Muscle of leg (tissue), 11 donors: ENCODE data around the gene CAV2. TPM values are rescaled to one million over a fixed set of nuclear protein-coding genes. Genes with fewer than 3 reads are reported as not detected.

Experiments used
- DNase-seq: peaks from one replicate; pipeline ENCODE4 v3.0.0; 2013
- H3K27ac ChIP-seq: one replicate; pipeline ENCODE4 v1.5.1; 2013; ENCODE audit warnings: mild to moderate bottlenecking, low read length, control low read depth
- H3K27me3 ChIP-seq: one replicate; pipeline ENCODE4 v1.6.1; 2013; ENCODE audit warnings: low read length; ENCODE audit not compliant: control insufficient read depth, insufficient read depth
- H3K36me3 ChIP-seq: one replicate; pipeline ENCODE4 v1.6.1; 2013; ENCODE audit warnings: low read length; ENCODE audit not compliant: control insufficient read depth, insufficient read depth
- H3K4me1 ChIP-seq: one replicate; pipeline ENCODE4 v1.6.1; 2013; ENCODE audit warnings: low read length; ENCODE audit not compliant: control insufficient read depth, insufficient read depth
- H3K4me3 ChIP-seq: one replicate; pipeline ENCODE4 v1.5.1; 2013; ENCODE audit warnings: low read length, control low read depth
- H3K9me3 ChIP-seq: replicated peaks from 2 replicates; pipeline ENCODE4 v1.6.1; 2013; ENCODE audit warnings: low read depth, low read length; ENCODE audit not compliant: control insufficient read depth
- WGBS: methylation state at CpG from one replicate; pipeline ENCODE4 v1.1.5; 2013; ENCODE audit warnings: missing lambda C conversion rate; ENCODE audit not compliant: insufficient coverage; 5-methylcytosine and 5-hydroxymethylcytosine counted together
- polyA plus RNA-seq, 8 donors: library from polyadenylated mRNA; unstranded; fragments of 120-200 nt; gene quantifications; one replicate each; pipeline versions ENCODE4 v1.2.1 to v1.2.3, GENCODE V29; 2013; ENCODE audit warnings: inconsistent platforms in 1 of 8, low replicate concordance in 1 of 8; ENCODE audit not compliant: insufficient read length in 8 of 8, insufficient read depth in 1 of 8
- total RNA-seq: library from RNA; stranded (reverse); fragments of 120-200 nt; gene quantifications from one replicate; pipeline ENCODE4 v1.2.4, GENCODE V29; 2013

CAV2 gene
- total and polyA plus RNA-seq, 9 donors = 33.6 to 50.3 (median 39.3) TPM

DNA sequence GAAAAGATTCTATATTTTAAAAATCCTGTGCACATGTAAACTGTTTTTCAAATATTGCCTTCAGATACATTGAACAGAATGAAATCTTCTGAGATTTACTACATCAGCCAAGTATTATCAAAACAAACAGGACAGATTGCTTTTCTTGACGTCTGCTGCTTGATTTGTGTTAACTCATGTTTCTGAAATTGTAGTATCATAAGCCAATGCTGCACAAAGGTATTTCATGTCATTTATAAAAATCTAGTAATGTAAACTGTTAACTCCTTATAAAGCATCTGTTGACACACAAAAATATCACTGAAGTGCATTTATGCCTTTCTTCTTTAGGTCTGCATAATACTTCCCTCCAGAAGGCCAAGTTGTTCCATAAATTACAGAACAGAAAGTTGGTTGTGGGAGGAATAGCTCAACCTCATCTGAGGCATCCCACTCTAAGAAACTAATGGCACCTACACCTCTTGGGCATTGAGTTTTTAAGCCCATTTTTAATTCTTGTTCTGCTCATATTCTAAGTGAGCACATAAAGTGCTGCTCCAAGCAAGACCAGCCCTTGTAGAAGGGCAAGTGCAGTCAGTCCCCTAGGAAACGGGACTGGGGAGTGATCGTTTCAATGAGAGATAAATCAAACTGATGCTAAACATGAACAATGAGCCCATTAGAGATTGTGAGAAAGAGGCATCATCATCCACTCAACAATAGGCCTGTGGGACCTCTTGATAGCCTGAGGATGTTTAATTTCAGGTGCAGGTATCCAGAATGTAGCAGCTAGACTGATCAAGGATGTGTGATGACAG, 53.8 kb downstream of the CAV2 start:
- Histone ChIP-seq H3K36me3 (peaks cover 5% of the 10 kb centered on the region), H3K27me3 (no peaks in the 10 kb centered on the region), H3K4me1 (peaks cover 5% of the 10 kb centered on the region), H3K27ac (no peak overlapping the region), H3K4me3 (no peak overlapping the region), H3K9me3 (no peaks in the 10 kb centered on the region)
- no CpG with 5 or more reads among the region's 3 CpGs for WGBS
- DNase-seq = no peak

DNA sequence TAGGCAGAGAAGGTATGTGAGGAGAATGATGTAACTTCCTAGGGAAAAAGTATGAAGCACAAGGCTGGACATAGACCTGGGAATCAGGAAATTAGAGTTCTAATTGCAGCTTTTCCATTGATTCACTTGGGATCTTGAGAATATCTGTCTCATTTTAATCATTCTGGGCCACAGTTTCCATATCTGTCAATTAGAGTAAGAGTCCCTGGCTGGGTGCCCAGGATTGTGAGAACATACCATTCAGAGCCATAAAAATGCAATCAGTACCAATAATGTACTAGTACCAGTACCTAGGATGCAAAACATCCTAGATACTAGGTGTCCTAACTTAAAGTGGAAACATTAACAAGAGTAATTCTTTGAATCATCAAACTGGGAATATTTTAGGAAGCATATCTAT, 54.9 kb downstream of the CAV2 start:
- Histone ChIP-seq H3K9me3 (no peaks in the 10 kb centered on the region), H3K27me3 (no peaks in the 10 kb centered on the region), H3K36me3 (peaks cover 5% of the 10 kb centered on the region), H3K4me1 (peaks cover 5% of the 10 kb centered on the region), H3K27ac (no peak overlapping the region), H3K4me3 (no peak overlapping the region)
- no peak for DNase-seq

DNA sequence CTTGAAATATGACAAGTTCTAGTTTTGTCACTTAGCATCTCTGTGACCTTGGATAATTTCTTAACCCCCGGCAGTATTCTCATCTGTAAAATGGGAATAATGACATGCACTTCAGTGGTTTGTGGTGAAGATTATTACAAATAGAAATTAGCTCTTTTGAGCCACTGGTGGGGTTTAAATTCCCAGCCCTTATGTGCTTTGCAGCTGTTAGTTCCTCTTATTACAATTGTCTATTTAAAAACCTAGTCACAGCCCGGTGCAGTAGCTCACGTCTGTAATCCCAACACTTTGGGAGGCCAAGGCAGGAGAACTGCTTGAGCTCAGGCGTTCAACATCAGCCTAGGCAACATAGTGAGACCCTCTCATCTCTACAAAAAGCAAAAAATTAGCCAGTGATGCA, 55.4 kb downstream of the CAV2 start:
- H3K36me3 ChIP-seq = peaks cover 5% of the 10 kb centered on the region
- H3K4me1 ChIP-seq = peaks cover 5% of the 10 kb centered on the region
- DNase-seq = no peak
- no peak overlapping the region for H3K27ac ChIP-seq
- 40% methylated on average over 2 of the region's 4 CpGs for WGBS
- H3K4me3 ChIP-seq = no peak overlapping the region
- no peaks in the 10 kb centered on the region for H3K9me3 ChIP-seq
- no peaks in the 10 kb centered on the region for H3K27me3 ChIP-seq

DNA sequence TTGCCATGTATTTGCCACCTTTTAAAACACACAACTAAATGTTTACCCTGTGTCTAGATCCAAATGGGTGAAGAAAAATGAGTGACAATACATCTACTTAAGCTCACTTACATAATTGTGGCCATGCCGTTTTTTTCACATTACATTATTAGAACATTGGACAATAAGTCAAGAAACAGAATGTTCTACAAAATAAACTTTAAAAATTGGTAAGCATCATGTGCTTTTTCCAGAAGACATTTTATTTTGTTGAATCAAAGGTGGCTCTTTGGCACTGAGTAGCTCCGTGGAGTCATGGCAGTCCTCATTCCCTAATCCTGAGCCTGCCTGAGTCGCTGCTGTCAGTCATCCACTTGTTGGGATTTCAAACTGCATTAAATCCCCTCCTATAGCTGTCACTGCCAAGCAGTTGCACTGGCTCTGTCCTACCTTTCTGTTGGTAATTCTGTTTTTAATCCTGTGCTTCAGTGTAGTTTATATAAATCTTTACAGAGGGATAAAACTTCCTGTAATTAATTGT, 57.6 kb downstream of the CAV2 start:
- WGBS = no CpG with 5 or more reads among the region's 3 CpGs
- no peak overlapping the region for H3K27ac ChIP-seq
- peaks cover 7% of the 10 kb centered on the region for H3K4me1 ChIP-seq

DNA sequence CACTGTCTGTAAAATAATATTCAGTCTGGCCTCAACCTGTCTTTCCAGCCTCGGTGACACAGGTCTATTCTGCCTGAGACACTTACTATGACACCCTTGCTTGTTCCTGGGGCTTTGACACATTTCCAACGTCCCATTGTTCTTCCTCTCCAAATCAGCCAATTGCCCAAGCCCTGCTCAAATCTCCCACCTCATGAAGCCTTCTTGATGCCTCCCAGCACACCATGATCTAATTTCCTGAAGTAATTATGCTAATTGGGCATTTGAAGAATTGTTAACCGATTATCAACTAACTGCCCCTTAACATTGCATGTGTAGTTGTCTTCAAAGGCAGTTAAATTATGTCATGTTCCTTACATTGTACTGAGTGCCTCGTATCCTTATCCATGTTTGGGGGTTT, 58.4 kb downstream of the CAV2 start:
- no peak overlapping the region for H3K27ac ChIP-seq
- no peaks in the 10 kb centered on the region for H3K9me3 ChIP-seq
- DNase-seq = no peak
- peaks cover 7% of the 10 kb centered on the region for H3K4me1 ChIP-seq
- peaks cover 6% of the 10 kb centered on the region for H3K36me3 ChIP-seq
- H3K27me3 ChIP-seq = no peaks in the 10 kb centered on the region
- WGBS = 67% methylated on average over 1 of the region's 4 CpGs
- no peak overlapping the region for H3K4me3 ChIP-seq

More for the DNA sequence above, 57.6 kb downstream of the CAV2 start:
- H3K9me3 ChIP-seq = no peaks in the 10 kb centered on the region
- H3K36me3 ChIP-seq = peaks cover 6% of the 10 kb centered on the region
- H3K4me3 ChIP-seq = no peak overlapping the region
- H3K27me3 ChIP-seq = no peaks in the 10 kb centered on the region
- no peak for DNase-seq

Other genes starting within 250 kb of the CAV2 start
- 174 TPM for gene CAV1, start 25.3 kb downstream of the CAV2 start, total RNA-seq
- 100 to 1,000 TPM; 166 to 253 (median 199) TPM for gene CAV1, start 25.3 kb downstream of the CAV2 start, polyA plus RNA-seq
- gene MET, start 172.5 kb downstream of the CAV2 start, total RNA-seq = 19.6 TPM
- gene MET, start 172.5 kb downstream of the CAV2 start, polyA plus RNA-seq = 10 to 100 TPM in 7 of 8 donors, 1 to 10 TPM in 1; 8.4 to 17.4 (median 13.6) TPM